GM12891 (cell line): Measurements from ENCODE around the gene ITGB2.
"Not testable (repeated sequence)": the region's sequence is repeated elsewhere in the genome, so short reads cannot be mapped to it uniquely, and the experiment has no call there.

Source experiments
- DNase-seq: peaks from one replicate; pipeline ENCODE4 v3.0.0; 2011; ENCODE audit warnings: low spot score; ENCODE audit not compliant: insufficient read length
- FAIRE-seq: peaks from 2 replicates; lab custom pipeline; 2011; peaks lifted over from hg19 to GRCh38; lab: Jason Lieb, UNC
- PAX5 ChIP-seq: IDR thresholded peaks from 2 replicates; pipeline ENCODE4 v1.6.1; 2011; ENCODE audit warnings: low read length, moderate library complexity, mild to moderate bottlenecking; ENCODE audit not compliant: insufficient read depth, severe bottlenecking
- POLR2A ChIP-seq: IDR thresholded peaks from 2 replicates; pipeline ENCODE4 v1.6.1; 2011; ENCODE audit warnings: low read depth, low read length, control low read depth
- POLR2AphosphoS5 ChIP-seq: IDR thresholded peaks from 2 replicates; pipeline ENCODE4 v1.6.1; 2011; ENCODE audit warnings: low read depth, low read length, control low read depth
- POU2F2 ChIP-seq: IDR thresholded peaks from 2 replicates; pipeline ENCODE4 v1.6.1; 2011; ENCODE audit warnings: low read depth, mild to moderate bottlenecking, control low read depth, low read length, moderate library complexity
- SPI1 ChIP-seq: IDR thresholded peaks from 2 replicates; pipeline ENCODE4 v1.6.1; 2011; ENCODE audit warnings: low read depth, low read length, control low read depth
- TAF1 ChIP-seq: IDR thresholded peaks from 2 replicates; pipeline ENCODE4 v1.6.1; 2011; ENCODE audit warnings: low read depth, low read length, control low read depth

The ITGB2 gene

GRCh38 chr21:44887126-44887806 is 33.4 kb downstream of the ITGB2 start:
- FAIRE-seq (no peak), DNase-seq (no peak)
- TF ChIP-seq POLR2AphosphoS5 (no peak), SPI1 (no peak), POLR2A (no peak), POU2F2 (no peak), PAX5 (no peak), TAF1 (no peak)

- no peak for TF ChIP-seq PAX5
- no peak for TF ChIP-seq TAF1
- no peak for TF ChIP-seq POLR2A
- no peak for TF ChIP-seq SPI1
- no peak for TF ChIP-seq POU2F2
- no peak for TF ChIP-seq POLR2AphosphoS5
These were observed 34.3 kb downstream of the ITGB2 start for GRCh38 chr21:44886113-44887075.

GRCh38 chr21:44885615-44886014 is 35.1 kb downstream of the ITGB2 start:
- DNase-seq, result no peak
- no peak for FAIRE-seq
- TF ChIP-seq PAX5 (no peak), POLR2A (no peak), POU2F2 (no peak), POLR2AphosphoS5 (no peak), SPI1 (no peak), TAF1 (no peak)

More at GRCh38 chr21:44886113-44887075, 34.3 kb downstream of the ITGB2 start:
- DNase-seq, result no peak
- FAIRE-seq, result no peak

- DNase-seq (no peak), FAIRE-seq (no peak)
- no peak for TF ChIP-seq POLR2A
- TF ChIP-seq SPI1, result no peak
- TF ChIP-seq POU2F2, result no peak
- TF ChIP-seq PAX5, result no peak
- no peak for TF ChIP-seq POLR2AphosphoS5
- TF ChIP-seq TAF1, result no peak
These were observed 36.6 kb downstream of the ITGB2 start for GRCh38 chr21:44884097-44884496.

GRCh38 chr21:44883250-44883649 is 37.4 kb downstream of the ITGB2 start:
- FAIRE-seq, result no peak
- DNase-seq, result no peak
- no peak for TF ChIP-seq POLR2A
- TF ChIP-seq SPI1, result no peak
- no peak for TF ChIP-seq PAX5
- no peak for TF ChIP-seq POU2F2
- TF ChIP-seq POLR2AphosphoS5, result no peak
- no peak for TF ChIP-seq TAF1

GRCh38 chr21:44881198-44881872 is 39.4 kb downstream of the ITGB2 start:
- TF ChIP-seq TAF1 (no peak), POU2F2 (no peak), PAX5 (no peak), SPI1 (no peak), POLR2A (no peak), POLR2AphosphoS5 (no peak)
- FAIRE-seq (no peak), DNase-seq (no peak)

GRCh38 chr21:44880405-44881197 is 40.1 kb downstream of the ITGB2 start:
- FAIRE-seq (no peak), DNase-seq (no peak)

GRCh38 chr21:44879238-44879637 is 41.5 kb downstream of the ITGB2 start:
- DNase-seq, FAIRE-seq: not testable (repeated sequence)

More at GRCh38 chr21:44880405-44881197, 40.1 kb downstream of the ITGB2 start:
- peak; percentile 93 for TF ChIP-seq SPI1
- TF ChIP-seq TAF1, result no peak

GRCh38 chr21:44878053-44878982 is 42.4 kb downstream of the ITGB2 start:
- DNase-seq (no peak), FAIRE-seq (no peak)
- TF ChIP-seq SPI1 (0 out of 2 replicates have a peak, but pooled peaks have one; percentile 37), POLR2AphosphoS5 (no peak)
